HG02642 (cell line): ENCODE data around the gene FOS.
"Not testable (repeated sequence)": the region's sequence is repeated elsewhere in the genome, so short reads cannot be mapped to it uniquely, and the experiment has no call there.

Experiments
- ATAC-seq: cut with Tn5 transposase; IDR thresholded peaks from one replicate; pipeline ENCODE4 v1.9.1; 2021; ENCODE audit warnings: mild to moderate bottlenecking; ENCODE audit not compliant: unreplicated experiment, poor library complexity

Gene FOS

DNA sequence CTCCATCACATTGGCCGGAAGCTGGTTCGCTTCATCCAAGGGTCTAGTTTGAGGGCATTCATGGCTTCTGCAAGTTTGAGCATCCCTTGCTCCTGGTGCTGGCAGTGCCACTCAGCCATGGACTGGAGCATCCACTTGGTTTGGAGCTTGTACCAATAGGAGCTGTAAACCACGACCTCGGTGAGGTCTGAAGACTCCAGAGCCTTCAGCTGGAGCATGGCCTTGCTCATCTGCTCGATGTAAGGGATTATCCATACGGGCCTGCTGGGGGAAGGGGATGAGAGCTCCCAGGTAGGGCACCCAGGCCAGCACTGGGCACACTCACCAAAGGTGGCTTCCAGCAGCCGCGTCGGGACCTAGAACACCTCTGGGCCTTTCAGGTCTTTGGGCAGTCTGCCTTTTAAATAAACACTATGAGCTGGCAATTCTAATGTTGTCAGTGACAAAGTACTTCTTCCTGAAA, 13.5 kb downstream of the FOS start:
- no peak for ATAC-seq

GRCh38 chr14:75292886-75293285, 14.3 kb downstream of the FOS start:
- no peak for ATAC-seq

DNA sequence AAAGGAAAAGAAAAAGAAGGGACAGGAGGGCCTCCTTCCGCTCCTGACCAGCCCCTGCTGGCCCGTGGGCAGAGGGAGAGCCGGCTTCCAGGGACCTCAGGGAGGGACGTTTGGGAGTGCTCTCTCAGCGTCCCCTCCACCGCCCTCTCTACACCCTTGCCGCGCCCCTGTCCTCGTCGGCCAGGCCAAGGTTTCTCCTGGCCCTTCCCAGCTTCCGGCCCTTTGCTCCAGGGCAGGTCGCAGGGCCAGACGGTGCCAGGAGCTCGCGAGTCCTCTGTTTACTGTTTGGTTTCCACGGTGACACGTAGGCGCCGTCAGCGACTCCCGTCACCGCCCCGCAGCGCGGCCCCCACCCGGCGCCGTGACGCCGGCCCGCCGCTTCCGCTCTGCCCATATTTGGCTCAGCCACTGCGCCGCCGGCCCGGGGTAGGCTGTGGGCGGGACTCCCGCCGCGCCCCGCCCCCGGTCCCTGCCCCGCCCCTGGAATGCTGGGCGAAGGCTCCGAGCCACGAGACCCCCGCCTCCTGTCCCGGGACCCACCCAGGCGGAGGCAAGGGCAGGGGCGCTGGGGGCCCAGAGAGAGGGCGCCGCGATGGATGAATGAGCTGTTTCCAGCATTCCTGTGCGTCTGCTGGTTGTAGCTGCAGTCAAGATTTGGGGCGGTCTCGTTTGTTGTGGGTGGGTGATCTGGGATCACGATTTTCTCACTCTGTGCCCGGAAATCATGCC, 15.5 kb downstream of the FOS start:
- peak; percentile 94 for ATAC-seq

DNA sequence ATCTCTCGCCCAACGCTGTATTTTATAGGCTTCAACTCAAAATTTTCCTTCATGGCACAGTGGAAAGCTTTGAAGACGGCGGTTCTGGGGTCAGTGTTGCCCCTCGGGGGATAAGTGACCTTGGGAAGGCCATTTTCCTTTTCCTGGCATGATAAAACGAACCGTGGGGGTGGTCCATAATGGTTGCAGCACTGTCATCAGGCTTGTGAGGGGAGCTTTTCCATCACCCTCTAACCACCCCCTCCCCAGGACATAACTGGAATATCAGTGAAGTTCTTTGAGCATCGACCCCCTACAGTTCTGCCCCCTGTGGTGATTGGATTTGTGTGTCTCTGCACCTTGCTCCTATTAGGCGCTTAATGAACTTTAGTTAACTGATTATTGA, 16.0 kb downstream of the FOS start:
- ATAC-seq, result no peak

GRCh38 chr14:75295061-75295461, 16.4 kb downstream of the FOS start:
- ATAC-seq, result no peak

GRCh38 chr14:75295491-75296345, 17.1 kb downstream of the FOS start:
- ATAC-seq, result no peak

DNA sequence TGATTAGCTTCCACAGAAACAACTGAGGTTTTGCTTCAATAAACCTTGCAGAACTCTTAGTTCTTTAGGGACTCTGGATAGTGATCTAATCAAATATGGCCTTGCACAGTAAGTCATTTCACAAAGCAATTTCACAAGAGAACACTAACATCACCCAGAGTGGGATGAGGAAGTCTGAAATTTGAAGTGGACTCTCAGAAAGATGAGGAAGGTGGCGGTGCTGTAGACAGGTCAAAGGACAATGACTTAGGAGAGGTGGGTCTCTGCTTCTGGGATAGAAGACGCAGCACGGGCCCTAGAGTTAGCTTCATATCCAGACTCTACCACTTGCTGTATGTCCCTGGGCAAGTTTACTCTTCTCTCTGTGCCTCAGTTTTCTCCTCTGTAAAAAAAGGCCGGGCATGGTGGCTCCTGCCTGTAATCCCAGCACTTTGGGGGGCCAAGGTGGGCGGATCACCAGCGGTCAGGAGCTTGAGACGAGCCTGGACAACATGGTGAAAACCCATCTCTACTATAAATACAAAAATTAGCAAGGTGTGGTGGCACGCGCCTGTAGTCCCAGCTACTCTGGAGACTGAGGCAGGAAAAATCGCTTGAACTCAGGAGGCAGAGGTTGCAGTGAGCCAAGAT, 18.9 kb downstream of the FOS start:
- no peak for ATAC-seq

- ATAC-seq, result no peak
Observed at GRCh38 chr14:75298187-75298965, 19.7 kb downstream of the FOS start.

DNA sequence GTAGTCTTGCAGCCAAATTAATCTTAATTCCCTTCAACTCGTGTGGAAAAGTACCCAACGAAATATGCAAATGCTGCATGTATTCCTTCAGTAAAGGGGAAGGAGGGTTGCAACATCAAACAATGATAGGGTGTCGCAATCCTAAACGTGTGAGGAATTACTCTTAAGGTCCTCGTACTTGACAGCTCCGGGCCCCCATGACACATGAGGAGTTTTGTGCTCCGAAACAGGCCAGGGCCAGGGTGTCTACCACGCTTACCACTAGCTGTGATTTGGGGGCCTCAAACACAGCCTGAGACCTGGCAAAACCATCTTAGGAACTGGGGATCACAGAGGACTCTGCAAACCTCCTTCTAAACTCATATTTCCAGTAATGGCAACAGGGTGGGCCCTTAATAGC, 20.4 kb downstream of the FOS start:
- ATAC-seq, result no peak

DNA sequence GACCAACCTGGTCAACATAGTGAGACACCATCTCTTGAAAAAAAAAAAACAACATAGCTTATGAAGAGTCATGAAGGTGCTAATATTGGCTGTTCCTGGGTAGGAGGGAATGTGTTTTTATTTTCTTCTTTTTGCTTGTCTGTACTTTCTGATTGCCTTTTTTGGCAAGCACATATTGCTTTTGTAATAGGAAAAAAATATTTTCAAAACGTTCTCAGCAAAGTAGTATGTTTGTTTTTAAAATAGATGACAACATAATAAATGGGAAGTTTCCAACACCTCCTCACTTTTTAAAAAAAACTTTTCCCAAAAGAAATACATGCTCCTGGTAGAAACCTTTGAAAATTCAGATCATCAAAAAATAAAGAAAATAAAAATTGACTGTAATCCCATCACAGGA, 20.9 kb downstream of the FOS start:
- no peak for ATAC-seq

DNA sequence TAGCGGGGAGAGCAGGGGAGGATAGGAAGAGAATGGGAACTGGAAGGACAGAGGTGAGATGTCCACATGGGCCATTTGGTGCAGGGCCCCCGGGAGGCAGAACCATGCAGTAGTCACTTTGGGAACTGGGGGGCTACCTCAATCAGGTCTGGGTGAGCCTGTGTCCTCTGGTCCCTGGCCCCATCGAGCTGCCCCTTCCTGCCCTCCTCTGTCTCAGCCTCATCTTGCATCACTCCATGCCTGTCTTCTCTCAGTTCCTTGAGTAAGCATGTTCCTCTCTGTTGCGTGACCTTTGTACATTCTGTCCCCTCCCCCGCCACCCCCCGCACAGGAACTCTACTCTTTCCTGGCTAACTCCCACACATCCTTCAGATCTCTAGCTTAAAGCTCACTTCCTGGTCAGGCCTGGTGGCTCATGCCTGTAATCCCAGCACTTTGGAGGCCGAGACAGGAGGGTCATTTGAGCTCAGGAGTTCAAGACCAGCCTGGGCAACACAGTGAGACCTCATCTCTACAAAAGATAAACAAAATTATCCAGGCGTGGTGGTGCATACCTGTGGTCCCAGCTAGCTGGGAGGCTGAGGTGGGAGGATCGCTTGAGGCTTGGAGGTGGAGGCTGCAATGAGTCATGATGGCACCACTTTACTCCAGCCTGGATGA, 23.2 kb downstream of the FOS start:
- no peak for ATAC-seq

DNA sequence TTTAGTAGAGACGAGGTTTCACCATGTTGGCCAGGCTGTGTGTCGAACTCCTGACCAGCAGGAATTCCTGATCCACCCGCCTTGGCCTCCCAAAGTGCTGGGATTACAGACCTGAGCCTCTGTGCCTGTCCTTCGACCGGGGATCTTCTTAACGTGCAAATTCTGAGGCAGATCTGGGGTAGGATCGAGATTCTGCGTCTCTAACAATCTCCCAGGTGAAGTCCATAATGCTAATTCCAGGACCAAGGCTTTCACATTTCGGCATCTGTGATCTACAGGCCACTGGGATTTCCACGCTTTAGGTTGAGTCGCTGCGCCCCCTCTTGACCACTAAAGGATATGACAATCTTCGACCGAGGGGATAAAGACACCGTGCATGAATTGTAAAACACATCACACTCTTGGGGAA, 24.8 kb downstream of the FOS start:
- ATAC-seq, result no peak

GRCh38 chr14:75306410-75306809, 27.8 kb downstream of the FOS start:
- ATAC-seq, result not testable (repeated sequence)

DNA sequence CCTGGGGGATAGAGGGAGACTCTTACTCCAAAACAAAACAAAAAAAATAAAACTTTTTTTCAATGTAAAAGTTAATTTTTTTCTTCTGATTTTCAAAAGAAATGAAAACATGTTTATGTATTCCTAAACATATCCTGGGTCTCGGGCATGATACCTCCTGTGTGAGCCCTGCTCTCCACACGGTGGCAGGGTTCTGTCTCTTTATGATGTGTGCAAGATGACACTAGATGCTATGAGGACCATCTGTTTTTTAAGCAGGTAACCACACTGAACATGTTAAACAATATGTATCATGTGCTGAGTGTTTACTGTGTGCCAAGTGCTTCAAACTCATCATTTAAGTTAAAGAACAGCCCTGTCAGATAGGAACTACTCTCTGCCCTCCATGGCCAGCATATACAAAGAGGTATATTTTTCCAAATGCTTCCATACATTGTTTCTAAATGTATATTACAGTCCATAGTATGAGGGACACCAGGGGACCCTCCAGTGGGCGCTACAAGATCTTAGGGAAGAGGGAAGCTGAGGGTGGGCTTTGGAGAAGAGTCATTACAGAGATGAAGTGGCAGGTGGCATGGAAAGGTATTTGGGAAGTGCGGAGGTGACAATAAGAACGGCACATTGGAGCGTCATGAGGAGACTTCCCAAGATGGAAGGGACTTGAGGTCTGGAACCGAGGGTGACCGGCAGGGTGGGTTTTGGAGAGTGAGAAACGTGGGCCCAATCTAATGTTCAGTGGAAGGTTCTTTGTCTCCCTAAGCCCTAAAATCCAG, 28.5 kb downstream of the FOS start:
- ATAC-seq, result no peak

GRCh38 chr14:75307700-75308379, 29.2 kb downstream of the FOS start:
- no peak for ATAC-seq

DNA sequence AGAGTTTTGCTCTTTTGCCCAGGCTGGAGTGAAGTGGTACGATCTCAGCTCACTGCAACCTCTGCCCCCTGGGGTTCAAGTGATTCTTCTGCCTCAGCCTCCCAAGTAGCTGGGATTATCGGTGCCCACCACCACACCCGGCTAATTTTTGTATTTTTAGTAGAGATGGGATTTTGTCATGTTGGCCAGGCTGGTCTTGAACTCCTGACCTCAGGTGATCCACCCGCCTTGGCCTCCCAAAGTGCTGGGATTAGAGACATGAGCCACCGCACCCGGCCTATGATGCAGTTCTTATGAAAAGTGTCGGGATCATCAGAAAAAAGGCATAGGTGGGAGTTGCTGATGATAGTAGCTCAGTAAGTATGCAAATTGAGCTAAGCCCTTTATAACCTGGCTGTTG, 30.4 kb downstream of the FOS start:
- not testable (repeated sequence) for ATAC-seq

DNA sequence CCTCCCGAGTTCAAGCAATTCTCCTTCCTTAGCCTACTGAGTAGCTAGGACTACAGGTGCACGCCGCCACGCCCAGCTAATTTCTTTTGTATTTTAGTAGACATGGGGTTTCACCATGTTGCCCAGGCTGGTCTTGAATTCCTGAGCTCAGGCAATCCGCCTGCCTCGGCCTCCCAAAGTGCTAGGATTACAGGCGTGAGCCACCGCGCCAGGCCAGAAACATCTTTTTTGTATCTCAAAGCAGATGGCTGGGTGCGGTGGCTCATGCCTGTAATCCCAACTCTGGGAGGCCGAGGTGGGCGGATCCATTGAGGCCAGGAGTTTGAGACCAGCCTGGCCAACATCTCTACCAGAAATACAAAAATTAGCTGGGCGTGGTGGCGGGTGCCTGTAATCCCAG, 30.9 kb downstream of the FOS start:
- ATAC-seq, result not testable (repeated sequence)

DNA sequence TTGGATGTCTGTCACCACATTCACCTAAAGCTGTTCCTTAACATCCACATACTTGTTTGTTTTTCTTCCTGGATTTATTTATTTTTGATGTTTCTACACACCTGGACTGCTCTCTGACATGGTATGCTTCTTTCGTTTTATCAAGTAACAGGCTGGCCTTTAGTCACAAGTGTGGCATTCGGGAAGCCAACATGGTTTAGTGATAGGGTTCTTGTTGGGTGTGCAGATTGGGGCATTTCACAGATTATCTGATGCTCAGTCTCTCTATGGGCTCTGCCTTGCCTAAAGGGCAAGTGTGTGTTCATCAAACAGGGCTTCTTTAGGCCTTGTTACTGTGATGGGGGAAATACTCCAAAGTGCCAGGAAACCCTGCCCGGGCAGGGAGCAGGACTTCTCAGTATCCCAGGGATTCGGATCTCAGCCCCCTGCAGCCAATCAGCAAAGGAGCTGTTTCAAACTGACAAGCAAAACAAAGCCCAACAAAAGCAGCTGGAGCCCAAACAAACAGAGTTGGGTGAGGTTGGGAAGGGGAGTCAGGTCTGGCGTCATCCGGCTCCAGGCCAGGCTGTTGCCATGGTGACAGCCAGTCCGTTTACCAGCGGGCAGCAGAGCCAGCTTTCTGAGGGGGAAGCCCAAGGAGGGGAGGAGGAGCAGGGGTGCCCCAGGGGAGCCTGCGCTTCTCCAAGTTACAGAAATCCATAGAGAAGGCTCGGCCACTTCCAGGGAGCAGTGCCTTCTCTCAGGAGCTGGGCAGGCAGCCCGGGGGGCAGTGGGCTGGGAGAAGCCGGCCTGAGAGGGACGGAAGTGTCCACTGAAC, 31.9 kb downstream of the FOS start:
- ATAC-seq, result no peak
